ENCODE results near the gene MISP3.

Gene MISP3

GRCh38 chr19:14122924-14123323, 50.3 kb downstream of the MISP3 start:
- no peak for DNase-seq (ENCODE audit: low spot score)
